Forelimb muscle (tissue), 1 donor: ENCODE data around the gene GATA5. TPM values are rescaled to one million over a fixed set of nuclear protein-coding genes. Genes with fewer than 3 reads are reported as not detected.
"Not testable (repeated sequence)": the region's sequence is repeated elsewhere in the genome, so short reads cannot be mapped to it uniquely, and the experiment has no call there.

ENCODE experiments used
- DNase-seq: peaks from one replicate; pipeline ENCODE4 v3.0.0-alpha.2; 2013; ENCODE audit warnings: low read depth
- polyA plus RNA-seq: library from polyadenylated mRNA; unstranded; fragments of 120-200 nt; gene quantifications from one replicate; pipeline ENCODE4 v1.2.1, GENCODE V29; 2013; ENCODE audit not compliant: insufficient read length

Gene GATA5
- polyA plus RNA-seq, 1 donor, result 0.09 TPM

DNA sequence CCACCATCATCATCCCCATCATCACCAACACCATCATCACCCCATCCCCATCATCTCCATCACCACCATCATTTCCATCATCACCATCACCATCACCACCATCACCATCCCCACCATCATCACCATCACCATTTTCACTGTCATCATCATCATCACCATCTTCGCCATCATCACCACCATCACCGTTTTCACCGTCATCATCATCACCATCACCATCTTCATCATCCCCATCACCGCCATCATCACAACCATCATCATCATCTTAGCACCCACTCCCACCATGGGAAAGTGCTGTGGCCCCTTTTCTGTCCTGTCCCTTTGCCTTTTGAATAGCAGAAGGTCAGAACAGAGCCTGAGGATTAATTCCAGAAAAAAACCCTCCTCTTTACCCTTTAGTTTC, 28.5 kb upstream of the GATA5 start:
- no peak for DNase-seq

DNA sequence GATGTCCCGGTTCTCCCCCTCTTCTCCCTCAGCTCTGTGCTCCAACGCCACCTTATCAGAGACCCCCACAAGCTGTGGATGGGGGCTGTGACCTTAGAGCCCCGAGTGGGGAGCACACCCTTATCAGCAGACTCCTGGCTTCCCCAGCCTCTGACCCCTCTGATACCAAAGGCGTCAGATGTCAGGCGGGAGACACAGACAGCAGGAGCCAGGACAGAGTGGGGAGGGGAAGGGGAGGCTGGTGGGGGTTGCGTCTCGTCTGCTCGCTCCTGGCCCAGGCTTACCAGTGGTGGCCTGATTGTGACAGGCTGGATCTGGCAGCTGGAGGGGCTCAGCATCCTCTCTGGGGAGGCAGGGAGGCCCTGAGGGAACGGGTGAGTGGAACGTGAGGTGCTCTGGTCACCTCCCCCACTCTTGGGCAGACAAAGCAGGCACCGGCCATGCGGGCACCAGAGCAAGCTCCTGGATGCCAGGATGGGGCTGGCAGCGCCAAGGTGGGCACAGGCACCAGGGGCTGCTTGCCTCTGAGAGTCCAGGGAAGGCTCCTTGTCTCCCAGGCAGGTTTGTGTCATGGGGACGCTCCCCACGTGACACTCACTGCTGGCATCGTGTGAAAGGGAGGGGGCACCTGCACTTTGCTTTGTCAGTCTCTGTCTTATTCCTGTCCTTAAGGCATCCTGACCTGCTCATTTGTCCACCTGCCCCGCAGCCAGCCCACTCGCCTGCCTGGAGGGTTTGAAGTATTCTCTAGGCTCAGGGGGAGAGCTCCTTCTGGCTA, 27.8 kb upstream of the GATA5 start:
- DNase-seq, result no peak

DNA sequence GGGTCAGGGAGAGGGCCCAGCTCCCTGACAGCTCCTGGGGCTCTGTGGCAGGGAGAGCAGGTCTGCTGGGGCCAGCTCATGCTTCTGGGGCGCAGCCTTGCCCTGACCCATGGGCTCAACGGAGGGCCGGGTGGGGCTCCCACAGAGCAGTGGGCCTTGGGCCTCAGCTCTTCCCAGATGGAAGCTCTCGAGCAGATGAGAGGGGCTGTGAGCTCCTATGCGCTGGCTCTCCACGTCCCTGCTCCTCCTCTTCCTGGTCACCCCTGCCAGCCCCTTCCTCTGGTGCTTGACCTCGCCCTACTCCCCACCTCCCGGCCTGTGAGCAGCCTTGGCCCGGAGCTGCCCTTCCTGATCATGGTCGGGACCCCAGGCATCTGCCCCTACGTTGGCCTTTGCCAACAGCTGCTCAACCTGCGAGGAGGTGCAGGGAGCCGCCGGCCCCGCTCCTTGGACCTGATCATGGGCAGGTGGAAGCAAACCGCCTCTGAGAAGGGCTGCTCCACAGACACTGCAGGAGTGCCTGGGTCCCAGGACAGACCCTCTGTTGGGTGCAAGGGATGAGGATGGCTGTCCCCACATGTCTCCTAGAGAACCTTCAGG, 26.8 kb upstream of the GATA5 start:
- DNase-seq, result no peak

DNA sequence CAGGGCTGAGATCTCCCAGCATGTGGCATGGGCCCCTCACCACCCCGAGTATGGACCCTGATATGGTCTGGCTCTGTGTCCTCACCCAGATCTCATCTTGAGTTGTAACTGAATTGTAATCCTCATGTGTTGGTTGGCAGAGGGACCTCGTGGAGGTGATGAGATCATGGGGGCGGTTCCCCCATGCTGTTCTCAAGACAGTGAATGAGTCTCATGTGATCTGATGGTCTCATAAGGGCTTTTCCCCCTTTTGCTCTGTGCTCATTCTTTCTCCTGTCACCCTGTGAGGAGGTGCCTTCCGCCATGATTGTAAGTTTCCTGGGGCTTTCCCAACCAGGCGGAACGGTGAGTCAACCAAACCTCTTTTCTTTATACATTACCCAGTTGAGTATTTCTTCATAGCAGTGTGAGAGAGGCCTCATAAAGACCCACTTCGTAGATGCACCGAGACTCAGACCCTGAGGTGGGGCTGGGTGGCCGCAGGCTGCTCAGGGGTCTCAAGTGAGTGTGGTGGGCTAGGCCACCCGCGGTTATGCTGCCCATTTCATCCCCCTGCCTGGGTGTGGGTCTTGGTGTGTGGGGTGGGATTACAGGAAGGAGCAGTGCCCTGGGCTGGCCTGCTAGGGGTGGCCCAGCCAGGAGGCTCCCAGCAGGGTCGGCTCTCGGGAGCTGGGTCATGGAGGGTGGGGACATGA, 26.2 kb upstream of the GATA5 start:
- DNase-seq, result no peak

DNA sequence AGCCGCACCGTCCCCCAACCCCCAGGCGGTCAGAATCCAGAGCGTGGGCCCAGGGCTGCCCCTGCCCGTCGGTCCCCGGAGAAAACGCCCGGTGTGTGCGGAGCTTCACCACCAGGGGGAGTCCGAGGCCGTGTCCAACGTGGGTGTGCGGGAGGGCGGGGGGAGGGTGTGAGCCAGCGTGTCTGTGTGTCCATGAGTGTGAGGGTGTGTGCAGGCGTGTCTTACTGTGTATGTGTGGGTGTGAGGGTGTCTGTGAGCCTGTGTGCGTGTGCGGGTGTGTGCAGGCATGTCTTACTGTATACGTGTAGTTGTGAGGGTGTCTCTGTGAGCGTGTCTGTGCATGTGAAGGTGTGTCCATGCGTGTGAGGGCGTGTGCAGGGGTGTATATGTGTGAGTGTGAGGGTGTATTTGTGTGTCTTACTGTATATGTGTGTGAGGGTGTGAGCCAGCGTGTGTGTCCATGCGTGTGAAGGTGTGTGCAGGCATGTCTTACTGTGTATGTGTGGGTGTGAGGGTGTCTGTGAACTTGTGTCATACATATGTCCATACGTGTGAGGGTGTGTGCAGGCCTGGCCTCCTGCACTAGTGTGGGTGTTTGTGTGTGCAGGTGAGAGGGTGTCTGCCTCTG, 24.6 kb upstream of the GATA5 start:
- DNase-seq, result no peak

DNA sequence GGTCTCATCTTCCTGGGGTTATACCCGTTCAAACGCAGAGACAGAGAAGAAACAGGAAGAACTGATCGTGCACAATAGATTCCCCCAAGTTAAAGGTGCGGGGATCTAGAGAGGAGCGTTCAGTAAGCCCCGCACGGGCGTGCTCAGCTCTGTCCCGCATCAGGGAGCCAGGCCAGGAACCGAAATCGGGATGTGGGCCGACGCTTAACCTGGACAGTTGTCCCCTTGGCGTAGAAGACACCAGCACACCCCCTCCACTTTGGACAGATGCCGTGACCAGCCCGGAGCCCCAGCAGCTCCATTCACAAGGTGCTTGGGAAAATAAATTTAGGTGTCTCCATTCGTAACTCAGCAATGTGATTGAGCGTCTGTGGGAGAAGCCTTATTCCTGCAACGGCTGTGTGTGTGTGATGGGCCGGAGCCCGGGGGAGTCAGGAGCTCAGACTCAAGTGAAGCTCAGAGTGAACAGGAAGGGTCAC, 24.0 kb upstream of the GATA5 start:
- no peak for DNase-seq

DNA sequence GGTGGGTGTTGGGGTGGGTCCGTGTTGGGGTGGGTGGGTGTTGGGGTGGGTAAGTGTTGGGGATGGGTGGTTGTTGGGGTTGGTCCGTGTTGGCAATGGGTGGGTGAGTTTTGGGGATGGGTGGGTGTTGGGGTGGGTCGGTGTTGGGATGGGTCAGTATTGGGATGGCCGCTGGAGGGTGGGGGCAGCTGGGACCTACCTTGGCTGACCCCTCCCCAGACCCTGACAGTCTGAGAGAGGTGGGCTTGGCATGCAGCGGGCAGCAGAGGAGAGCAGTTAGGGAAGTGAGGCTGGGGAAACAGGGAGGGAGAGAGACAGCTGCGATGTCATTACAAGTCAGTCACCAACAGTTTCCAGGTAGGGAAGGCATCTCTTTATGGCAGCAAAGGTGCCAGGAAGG, 23.1 kb upstream of the GATA5 start:
- no peak for DNase-seq

DNA sequence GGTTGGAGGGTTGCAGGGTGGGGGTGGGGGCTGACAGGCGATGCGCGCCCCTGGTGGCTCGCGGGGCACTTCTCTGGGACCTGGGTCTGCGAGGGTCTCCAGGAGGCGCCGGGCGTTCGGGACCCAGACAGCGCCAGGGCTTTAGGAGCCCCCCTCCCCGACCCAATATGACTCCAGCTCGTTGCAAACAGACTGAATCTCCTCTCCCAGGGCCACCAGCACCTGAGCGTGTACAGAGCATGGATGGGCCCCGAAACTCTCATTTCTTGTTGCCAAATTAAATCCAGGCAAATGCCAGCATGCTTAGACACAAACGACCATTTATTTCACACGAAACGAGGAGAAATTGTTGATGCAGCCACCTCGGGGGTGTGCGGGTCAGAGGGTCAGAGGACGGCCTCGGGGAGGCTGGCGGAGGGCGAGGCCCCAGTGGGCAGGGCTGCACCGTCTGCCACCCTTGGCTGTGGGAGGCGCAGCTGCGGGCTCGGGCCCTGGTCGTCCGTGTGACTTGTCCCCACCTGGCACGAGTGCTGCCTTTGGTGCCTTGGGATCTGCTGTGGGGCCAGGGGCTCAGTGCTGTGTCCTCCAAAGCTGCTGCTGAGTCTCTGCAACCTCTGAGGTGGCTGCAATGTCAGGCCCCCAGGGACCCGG, 20.9 kb upstream of the GATA5 start:
- no peak for DNase-seq

DNA sequence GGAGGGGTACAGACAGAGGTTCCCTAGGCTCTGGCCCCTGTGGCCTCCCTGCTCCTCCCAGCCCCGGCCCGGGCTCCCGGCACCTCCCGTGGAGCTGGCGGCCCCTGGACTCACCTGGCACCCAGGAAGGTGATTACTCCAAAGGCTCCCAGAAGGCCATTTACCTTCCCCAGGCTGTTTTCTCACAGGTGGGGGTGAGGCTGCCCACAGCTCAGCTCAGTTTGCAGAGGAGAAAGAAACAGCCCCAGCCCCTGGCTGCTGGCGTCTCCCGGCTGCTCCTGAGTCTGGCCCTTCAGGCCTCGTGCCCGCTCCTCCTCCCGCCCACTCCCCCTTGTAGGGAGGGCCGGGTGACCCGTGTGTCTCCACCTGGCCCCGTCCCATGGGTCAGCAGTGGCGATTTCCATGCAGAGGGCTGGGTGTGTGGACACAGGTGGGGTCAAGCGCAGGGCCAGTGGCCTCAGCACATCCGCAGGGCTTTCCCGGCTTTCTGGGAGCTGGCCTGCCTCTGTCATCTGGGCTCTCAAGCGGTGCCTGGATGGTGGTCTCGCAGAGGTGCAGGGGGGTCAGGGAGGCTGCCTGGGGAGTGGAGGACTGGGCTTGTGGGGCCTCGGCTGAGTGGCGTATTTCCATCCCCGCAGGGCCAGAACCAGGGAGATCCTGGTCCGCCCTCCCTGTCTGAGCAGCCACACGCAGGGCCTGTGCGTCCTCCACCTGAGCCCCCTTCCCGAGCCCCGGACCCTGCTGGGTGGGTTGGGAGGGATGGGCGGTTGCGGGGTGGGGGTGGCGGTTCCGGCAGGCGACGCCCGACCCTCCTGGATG, 20.2 kb upstream of the GATA5 start:
- no peak for DNase-seq

DNA sequence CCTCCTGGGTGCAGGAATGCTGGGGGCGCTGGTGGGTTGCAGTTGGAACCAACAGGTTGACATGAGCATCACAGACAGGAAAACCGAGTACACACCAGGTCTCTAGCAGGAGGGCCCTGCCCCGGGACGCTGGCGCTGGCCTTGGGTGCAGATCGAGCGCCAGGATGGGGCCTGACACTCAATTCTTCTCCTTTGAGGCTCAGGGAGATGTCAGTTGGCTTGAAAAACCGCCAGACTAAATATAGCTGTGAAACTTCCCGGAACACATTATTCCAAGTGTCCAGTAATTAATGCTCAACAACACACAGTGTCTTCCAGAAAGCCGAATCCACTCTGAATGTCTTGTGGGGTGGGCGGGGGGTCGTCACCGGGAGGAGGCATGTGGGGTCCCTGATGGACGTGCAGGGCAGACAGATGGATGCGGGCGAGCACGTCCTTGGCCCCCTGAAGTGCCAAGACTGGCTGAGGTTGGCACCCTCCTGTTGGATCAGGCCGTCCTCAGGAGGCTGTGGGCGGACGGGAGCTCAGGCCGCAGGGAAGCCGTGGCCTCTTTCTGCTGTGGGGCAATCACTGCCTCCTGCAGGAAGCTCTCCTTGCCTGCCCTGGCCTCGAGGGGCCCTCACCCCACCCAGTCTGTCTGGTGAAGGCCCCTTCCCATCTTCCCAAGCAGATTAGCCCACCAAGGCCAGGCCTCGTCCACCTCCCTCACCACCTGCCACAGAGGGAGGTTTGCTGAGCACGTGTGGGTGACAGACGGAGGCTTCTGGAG, 19.4 kb upstream of the GATA5 start:
- DNase-seq, result no peak

DNA sequence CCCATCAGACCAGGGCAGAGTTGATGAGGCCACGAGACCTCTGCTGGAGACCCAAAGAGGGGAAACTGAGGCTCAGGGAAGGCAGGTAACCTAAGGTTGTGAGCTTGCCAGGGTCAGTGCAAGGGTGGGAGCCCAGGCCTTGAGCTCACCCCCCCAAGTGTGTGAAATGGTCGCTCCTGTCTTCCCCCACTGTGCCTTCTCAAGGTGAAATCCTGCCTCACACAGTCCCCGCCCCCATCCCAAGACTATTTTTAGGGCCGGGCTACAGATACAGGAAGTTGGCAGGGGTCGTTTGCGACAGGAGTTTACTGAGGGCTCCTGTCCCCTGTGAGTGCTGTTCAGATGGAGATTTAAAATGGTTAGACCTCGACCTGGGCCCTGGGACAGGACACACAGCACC, 18.7 kb upstream of the GATA5 start:
- no peak for DNase-seq

DNA sequence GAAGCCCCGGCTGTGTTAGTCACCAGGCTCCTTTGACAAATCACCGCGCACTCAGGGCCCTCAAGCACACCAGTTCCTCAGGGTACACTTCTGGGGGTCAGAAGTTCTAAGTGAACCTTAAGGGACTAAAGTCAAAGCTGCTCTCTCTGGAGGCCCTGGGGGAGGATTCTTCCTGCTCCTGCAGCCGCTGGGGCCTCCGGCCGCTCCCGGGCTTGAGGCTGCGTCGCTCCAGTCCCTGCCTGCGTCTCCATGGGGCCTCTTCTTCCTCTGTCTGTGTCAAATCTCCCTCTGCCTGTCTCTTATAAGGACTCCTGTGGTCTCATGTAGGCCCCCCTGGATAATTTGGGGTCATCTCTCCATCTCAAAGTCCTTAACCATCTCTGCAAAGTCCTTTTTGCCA, 18.1 kb upstream of the GATA5 start:
- DNase-seq, result no peak

DNA sequence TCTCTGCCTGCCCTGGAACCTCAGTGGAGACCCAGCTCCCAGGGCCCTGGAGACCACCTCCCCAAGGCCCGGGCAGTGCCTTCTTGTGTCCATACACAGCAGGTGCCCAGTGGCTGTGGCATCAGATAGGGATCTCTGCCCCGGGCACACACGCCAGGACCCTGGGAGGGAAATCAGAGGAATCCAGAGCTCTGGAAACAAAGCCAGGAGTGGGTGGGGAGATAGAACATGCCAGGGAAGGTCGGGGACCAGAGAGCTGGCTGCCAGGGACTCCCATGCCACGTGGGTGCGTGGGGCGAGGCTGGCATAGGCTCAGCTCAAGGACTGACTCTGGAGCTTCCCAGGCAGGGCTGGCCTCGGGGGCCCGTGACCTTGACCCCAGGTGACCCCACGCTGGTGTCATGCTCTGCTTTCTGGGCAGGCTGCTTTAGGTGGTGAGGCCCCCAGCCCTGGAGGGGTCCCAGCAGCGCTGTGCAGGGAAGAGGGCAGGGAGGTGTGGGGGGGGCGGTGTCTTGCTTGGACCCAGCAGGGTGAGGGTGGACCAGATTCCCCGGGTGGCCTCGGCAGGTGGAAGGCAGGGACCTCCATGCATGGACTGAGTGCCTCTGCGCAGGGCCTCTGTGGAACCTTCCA, 17.6 kb upstream of the GATA5 start:
- no peak for DNase-seq

DNA sequence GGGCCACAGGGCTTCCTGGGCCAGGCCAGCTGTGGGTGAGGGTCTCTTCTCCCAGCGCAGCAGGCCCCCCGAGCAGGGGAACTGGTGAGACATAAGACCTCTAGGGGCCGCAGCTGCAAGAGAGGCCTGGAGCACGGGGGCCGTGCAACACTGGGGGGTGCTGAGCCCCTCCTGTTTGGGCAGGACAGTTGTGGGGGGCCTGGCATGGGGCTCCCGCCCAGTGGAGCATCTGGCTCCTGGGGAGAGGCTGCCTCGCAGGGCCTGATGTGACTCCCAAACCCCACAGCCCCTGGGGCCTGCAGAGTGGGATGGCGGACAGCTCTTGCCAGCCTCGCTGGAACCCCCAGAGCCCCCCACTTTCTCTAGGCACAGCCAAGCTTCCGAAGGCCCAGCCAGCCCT, 16.9 kb upstream of the GATA5 start:
- DNase-seq, result no peak

DNA sequence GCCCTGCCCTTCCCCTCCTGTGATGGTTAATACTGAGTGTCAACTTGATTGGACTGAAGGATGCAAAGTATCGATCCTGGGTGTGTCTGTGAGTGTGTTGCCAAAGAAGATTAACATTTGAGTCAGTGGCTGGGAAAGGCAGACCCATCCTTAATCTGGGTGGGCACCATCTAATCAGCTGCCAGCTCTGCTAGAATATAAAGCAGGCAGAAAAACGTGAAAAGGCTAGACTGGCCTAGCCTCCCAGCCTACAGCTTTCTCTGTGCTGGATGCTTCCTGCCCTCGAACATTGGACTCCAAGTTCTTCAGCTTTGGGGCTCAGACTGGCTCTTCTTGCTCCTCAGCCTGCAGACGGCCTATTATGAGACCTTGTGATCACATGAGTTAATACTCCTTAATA, 15.0 kb upstream of the GATA5 start:
- not testable (repeated sequence) for DNase-seq

DNA sequence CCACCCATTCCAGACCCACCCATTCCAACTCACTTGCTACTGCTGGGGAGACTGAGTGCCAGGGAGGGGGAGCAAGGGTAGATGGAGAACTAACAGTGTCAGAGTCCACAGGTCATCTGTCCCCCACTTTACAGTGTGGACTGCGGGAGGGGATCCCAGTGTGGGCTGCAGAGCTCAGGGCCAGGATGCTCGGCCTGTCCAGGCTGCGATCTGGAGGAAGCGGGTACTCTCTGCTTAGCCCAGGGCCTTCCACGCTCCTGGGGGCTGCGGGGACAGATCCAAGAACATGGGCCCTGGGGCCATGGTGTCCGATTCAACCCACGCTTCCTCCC, 14.1 kb upstream of the GATA5 start:
- DNase-seq, result no peak

DNA sequence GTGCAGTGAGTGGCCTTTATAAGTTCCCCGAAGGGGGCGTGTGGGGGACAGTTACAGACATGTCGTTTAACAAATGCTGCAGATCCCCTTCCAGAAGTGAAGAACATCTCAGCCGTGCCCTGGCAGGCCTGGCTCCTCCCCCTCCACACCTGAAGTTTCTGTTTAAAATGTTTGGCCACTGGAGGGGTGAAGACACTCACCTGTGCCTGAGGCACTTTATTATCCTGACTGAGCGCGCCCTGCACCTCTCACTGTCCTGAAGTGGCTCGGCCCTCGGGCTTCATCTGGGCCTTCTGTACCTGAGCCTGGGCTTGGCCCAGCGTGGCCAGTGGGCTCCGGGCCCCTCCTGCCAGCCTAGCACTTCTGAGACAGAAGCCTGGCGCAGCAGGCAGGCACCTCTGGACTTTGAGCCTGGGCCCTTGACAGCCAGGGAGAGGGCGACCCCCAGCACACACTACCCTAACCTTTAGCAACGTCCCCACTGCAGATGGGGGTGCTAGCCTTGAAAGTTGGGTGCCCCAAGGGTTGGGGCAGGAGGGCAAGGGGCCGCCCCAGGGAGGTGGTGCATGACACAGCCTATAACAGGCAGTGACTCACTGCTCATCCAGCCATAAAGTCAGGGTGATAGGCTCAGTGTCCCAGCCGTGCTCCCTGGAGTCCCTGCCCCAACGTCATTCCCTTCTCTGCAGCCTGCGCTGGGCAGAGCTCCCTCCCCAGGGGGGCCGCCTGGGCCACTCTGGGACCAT, 13.6 kb upstream of the GATA5 start:
- no peak for DNase-seq

DNA sequence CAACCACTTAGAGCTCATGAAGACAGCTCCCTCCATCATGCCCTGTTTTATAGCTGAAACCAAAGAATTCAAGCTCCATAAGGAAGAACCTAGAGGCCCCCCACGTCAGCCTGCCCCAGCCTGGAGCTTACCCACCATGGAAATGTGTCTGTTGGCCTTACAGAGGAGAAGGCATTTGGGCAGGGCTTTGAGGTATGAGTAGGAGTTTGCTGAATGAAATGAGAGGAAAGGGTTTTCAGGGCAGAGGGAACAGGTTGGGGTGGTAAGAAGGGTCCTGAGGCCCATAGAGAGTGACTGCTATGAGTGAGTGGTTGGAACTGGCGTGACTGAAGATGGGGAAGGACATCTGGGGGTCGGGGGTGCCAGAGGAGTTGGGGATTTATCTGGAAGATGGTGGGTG, 12.7 kb upstream of the GATA5 start:
- no peak for DNase-seq
